ENCODE measurements around the gene ARHGAP26. TPM values are rescaled to one million over a fixed set of nuclear protein-coding genes. Genes with fewer than 3 reads are reported as not detected.

Gene ARHGAP26
- total RNA-seq, 1 donor from 2014 or later = 14.1 TPM

GRCh38 chr5:143029293-143029692 is 259.1 kb downstream of the ARHGAP26 start:
- peaks cover 3% of the 10 kb centered on the region for H3K9me3 Mint-ChIP-seq (ENCODE audit: unreplicated experiment)
- no peak for DNase-seq (ENCODE audit: extremely low spot score, unreplicated experiment)
- no peak overlapping the region for H3K27ac Mint-ChIP-seq (ENCODE audit: unreplicated experiment)

GRCh38 chr5:143030349-143030748 is 260.2 kb downstream of the ARHGAP26 start:
- no peak overlapping the region for H3K4me3 Mint-ChIP-seq (ENCODE audit: unreplicated experiment)
- peaks cover 6% of the 10 kb centered on the region for H3K36me3 Mint-ChIP-seq (ENCODE audit: unreplicated experiment)
- H3K4me1 Mint-ChIP-seq (ENCODE audit: unreplicated experiment) = peaks cover 10% of the 10 kb centered on the region
- TF ChIP-seq, protein P1, sequence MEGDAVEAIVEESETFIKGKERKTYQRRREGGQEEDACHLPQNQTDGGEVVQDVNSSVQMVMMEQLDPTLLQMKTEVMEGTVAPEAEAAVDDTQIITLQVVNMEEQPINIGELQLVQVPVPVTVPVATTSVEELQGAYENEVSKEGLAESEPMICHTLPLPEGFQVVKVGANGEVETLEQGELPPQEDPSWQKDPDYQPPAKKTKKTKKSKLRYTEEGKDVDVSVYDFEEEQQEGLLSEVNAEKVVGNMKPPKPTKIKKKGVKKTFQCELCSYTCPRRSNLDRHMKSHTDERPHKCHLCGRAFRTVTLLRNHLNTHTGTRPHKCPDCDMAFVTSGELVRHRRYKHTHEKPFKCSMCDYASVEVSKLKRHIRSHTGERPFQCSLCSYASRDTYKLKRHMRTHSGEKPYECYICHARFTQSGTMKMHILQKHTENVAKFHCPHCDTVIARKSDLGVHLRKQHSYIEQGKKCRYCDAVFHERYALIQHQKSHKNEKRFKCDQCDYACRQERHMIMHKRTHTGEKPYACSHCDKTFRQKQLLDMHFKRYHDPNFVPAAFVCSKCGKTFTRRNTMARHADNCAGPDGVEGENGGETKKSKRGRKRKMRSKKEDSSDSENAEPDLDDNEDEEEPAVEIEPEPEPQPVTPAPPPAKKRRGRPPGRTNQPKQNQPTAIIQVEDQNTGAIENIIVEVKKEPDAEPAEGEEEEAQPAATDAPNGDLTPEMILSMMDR (IDR thresholded peaks at IDR 0.05) = no peak
- peaks cover 5% of the 10 kb centered on the region for H3K9me3 Mint-ChIP-seq (ENCODE audit: unreplicated experiment)
- no peak for DNase-seq (ENCODE audit: extremely low spot score, unreplicated experiment)
- no peaks in the 10 kb centered on the region for H3K27me3 Mint-ChIP-seq (ENCODE audit: unreplicated experiment)
- no peak overlapping the region for H3K27ac Mint-ChIP-seq (ENCODE audit: unreplicated experiment)

More at GRCh38 chr5:143029293-143029692, 259.1 kb downstream of the ARHGAP26 start:
- Mint-ChIP-seq H3K4me3 (ENCODE audit: unreplicated experiment) (no peak overlapping the region), H3K36me3 (ENCODE audit: unreplicated experiment) (peaks cover 6% of the 10 kb centered on the region), H3K4me1 (ENCODE audit: unreplicated experiment) (peaks cover 8% of the 10 kb centered on the region), H3K27me3 (ENCODE audit: unreplicated experiment) (no peaks in the 10 kb centered on the region)
- TF ChIP-seq, protein P1 (IDR thresholded peaks at IDR 0.05) = no peak

DNA sequence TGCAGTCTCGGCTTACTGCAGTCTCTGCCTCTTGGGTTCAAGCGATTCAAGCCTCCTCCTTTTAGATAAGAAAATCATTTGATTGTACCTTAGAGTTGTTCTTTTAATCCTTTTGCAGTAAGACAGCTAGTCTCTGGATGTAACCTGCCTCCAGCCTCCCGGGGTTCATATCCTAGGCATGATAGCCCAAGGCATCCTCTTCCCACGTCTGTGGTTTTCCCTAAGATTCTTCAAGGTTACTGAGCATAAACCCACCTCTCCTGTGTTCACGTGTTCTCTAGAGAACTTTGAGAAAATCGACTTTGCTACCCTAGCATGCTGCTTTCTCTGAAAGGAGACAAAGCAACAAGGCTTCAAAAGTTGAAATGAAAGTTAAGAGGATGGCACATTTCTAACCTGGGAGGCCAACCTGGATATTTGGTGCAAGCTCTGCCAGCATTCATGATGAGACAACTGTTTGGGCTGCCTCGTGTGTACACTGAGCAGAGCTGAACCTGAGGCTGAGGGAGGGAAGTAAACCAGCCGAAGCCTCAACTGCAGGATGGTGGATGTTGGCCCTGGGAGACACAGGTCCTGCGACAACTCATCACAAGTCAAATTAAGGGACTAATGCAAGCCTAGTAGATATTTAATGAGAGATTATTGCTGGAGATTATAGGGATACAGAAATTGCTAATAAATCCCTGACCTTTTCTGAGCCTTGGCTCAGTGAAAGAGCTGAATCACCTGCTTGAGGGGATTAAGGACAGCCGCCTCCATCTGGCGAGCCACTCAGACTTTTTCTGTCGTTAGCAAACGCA is 261.8 kb downstream of the ARHGAP26 start:
- no peak overlapping the region for H3K4me3 Mint-ChIP-seq (ENCODE audit: unreplicated experiment)
- H3K4me1 Mint-ChIP-seq (ENCODE audit: unreplicated experiment) = peaks cover 3% of the 10 kb centered on the region
- no peak overlapping the region for H3K27ac Mint-ChIP-seq (ENCODE audit: unreplicated experiment)
- H3K27me3 Mint-ChIP-seq (ENCODE audit: unreplicated experiment) = no peaks in the 10 kb centered on the region
- DNase-seq (ENCODE audit: extremely low spot score, unreplicated experiment) = no peak
- TF ChIP-seq, protein P1 (IDR thresholded peaks at IDR 0.05) = no peak
- H3K36me3 Mint-ChIP-seq (ENCODE audit: unreplicated experiment) = peaks cover 9% of the 10 kb centered on the region
- H3K9me3 Mint-ChIP-seq (ENCODE audit: unreplicated experiment) = peaks cover 5% of the 10 kb centered on the region

GRCh38 chr5:143032581-143032836 is 262.3 kb downstream of the ARHGAP26 start:
- no peaks in the 10 kb centered on the region for H3K27me3 Mint-ChIP-seq (ENCODE audit: unreplicated experiment)
- TF ChIP-seq, protein P1 (IDR thresholded peaks at IDR 0.05) = no peak
- peaks cover 3% of the 10 kb centered on the region for H3K4me1 Mint-ChIP-seq (ENCODE audit: unreplicated experiment)
- no peak for DNase-seq (ENCODE audit: extremely low spot score, unreplicated experiment)
- H3K4me3 Mint-ChIP-seq (ENCODE audit: unreplicated experiment) = no peak overlapping the region
- H3K36me3 Mint-ChIP-seq (ENCODE audit: unreplicated experiment) = peaks cover 9% of the 10 kb centered on the region
- no peak overlapping the region for H3K27ac Mint-ChIP-seq (ENCODE audit: unreplicated experiment)
- H3K9me3 Mint-ChIP-seq (ENCODE audit: unreplicated experiment) = peaks cover 5% of the 10 kb centered on the region

DNA sequence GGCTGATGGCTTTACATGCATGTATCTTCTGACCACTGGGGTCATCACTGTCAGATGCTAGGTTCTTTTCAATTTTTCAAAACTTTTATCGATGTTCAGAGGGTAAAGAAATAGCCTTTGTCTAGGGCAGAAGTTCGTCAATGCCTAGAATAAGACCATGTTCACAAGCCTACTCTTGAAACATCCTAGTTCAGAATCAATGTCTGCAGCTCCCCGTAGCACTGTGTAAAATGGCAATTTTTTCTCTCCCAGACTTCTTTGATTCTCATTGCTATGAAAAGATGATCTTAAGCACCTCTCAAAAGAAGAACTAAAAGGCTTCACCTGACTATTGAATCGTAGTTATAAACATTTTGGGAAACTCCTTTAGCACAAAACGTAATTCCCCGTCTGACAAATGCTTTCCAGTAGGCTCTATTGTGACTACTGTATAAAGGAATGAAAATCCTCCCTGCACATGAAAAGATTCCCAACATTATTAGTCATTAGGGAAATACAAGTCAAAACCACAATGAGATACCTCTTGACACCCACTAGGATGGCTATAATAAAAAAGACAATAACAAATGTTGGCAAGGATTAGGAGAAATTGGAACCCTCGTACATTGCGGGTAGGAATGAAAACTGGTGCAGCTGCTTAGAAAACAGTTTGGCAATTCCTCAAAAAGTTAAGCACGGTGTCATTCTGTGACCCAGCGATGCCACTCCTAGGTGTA is 263.5 kb downstream of the ARHGAP26 start:
- peaks cover 3% of the 10 kb centered on the region for H3K4me1 Mint-ChIP-seq (ENCODE audit: unreplicated experiment)
- peaks cover 5% of the 10 kb centered on the region for H3K9me3 Mint-ChIP-seq (ENCODE audit: unreplicated experiment)
- peaks cover 9% of the 10 kb centered on the region for H3K36me3 Mint-ChIP-seq (ENCODE audit: unreplicated experiment)
- H3K4me3 Mint-ChIP-seq (ENCODE audit: unreplicated experiment) = no peak overlapping the region
- TF ChIP-seq, protein P1 (IDR thresholded peaks at IDR 0.05) = no peak
- DNase-seq (ENCODE audit: extremely low spot score, unreplicated experiment) = no peak
- no peak overlapping the region for H3K27ac Mint-ChIP-seq (ENCODE audit: unreplicated experiment)
- H3K27me3 Mint-ChIP-seq (ENCODE audit: unreplicated experiment) = no peaks in the 10 kb centered on the region

All from osteocyte (in vitro differentiated cells).